GM18499 (cell line): ENCODE data around the gene ZBTB2.
"Not testable (repeated sequence)": the region's sequence is repeated elsewhere in the genome, so short reads cannot be mapped to it uniquely, and the experiment has no call there.

Source experiments
- ATAC-seq: cut with Tn5 transposase; IDR thresholded peaks from one replicate; pipeline ENCODE4 v1.9.1; 2021; ENCODE audit warnings: moderate number of reproducible peaks; ENCODE audit not compliant: insufficient read depth, unreplicated experiment

ZBTB2 gene

DNA sequence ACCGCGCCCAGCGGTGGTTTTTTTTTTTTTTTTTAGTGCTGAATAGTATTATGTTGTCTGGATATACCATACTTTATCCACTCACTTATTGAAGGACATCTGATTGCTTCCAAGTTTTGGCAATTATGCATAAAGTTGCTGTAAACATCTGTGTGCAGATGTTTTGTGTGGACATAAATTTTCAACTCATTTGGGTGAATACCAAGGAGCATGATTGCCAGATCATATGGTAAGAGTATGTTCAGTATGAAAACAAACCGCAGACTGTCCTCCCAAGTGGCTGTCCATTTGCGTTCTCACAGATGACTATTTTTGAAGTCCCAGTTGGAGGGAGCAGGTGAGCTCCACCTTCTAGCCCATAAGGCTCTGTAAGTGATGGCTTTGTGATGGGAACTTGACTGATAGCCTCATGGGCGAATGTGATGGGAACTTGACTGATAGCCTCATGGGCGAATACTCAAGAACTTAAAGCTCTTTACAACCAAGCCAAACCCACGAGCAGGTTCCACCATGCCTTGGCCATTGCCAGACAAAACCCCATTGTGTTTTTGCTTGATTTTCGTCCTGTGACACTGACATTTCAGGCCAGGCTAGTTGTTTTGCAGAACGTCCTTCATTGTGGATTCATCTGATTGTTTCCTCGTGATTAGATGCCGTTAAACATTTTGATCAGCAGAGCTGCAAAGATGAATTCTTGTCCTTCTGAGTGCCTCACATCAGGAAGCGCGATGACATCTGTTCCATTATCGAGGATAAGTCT is 51.0 kb downstream of the ZBTB2 start:
- ATAC-seq, result no peak

GRCh38 chr6:151339369-151339768 is 52.0 kb downstream of the ZBTB2 start:
- ATAC-seq, result no peak

GRCh38 chr6:151338651-151339200 is 52.6 kb downstream of the ZBTB2 start:
- no peak for ATAC-seq

GRCh38 chr6:151335930-151336329 is 55.4 kb downstream of the ZBTB2 start:
- ATAC-seq, result no peak

- no peak for ATAC-seq
Measured at GRCh38 chr6:151330130-151330696, 61.1 kb downstream of the ZBTB2 start.

DNA sequence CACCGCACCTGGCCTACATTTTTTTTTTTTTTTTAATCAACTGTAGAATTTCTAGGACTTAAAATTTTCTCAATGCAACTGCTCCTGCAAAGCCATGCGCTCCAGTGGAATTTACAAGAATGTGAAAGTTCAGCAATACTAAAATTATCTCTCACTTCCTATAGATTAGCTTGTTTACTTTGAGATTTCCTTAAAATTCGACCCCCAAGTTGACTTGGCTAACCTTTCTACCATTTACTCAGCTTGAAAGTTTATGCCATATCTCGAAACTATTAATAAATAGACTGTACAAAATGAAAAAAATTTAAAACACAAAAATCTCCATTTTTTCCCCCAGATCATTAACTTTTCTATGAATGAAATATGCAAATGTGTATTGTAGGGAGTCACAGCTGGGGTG is 64.3 kb downstream of the ZBTB2 start:
- ATAC-seq, result no peak

DNA sequence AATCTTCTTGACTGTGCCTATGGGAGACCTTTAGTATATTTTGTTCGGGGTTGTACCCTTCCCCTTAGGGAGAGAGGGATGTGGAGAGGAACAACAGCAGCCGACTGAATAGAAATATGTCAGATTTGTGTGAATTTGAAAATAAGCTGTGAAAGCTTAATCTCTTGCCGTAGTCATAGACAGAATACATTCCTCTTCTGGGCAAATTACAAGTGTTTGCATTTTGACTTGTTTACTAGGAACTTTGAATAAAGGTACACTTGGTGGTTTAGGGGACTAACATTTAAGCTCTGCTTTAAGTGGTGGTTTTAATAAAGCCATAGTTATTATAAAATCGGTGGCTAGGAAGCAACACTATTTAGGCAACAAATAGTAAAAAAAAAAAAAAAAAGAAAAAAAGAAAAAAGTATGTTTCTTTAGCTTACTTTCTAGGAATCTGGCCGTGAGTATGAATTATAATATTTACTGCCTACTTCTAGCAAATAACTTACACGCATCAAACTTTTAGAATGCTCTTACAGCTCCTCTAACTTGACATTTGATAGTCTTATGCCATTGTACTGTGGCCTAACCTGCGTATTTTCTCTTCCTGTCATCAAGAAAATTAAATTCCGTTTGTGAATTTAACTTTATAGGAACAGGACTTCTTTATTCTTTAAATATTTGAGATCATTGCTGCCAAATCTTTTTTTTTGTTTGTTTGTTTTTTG is 65.1 kb downstream of the ZBTB2 start:
- ATAC-seq, result no peak

DNA sequence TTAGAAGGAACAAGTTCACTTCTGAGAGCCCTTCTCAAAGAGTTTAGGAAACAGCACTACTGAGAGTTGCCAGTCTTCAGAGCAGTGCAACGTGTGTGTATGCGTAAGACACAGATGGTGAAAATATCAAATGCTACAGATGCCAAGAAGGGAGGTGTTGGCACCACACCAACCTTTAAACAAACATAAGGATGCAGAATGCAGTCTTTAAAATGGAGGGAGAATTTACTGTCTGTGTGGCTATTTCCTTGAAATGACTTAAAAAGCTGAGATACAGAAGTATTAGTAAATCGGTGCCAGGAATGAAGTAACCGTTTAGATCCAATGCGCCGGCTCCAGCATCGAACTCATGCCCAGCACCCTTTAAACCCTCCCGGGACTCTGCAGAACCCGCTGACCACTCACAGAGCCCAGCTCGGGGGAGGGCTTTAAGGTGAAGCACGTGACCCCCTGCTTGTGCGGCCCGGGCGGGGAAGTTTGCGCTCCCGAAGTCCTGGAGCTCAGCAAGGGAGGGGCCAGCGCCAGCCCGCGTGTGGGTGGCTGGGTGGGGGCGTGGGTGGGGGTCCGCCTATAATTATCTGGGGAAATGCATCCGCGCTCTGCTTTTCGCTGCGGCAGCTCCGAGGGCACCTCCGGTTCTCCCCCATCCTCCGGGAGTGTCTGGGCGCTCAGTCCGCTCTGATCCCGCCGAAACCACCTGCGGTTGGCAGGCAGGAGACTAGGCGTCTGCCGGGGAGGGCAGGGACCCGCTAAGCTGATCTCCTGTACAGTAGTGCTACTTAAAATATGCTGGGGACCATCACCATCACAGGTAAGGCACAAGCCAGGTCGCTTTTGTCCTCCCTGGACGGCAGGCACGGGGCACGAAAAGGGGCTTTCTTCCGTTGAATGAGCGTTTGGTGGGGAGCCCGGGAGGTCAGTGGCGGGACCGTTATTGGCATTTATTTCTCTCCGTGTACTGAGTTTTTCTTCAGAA is 66.0 kb downstream of the ZBTB2 start:
- no peak for ATAC-seq

GRCh38 chr6:151324488-151324825 is 66.9 kb downstream of the ZBTB2 start:
- no peak for ATAC-seq

- ATAC-seq, result no peak
Measured at GRCh38 chr6:151323791-151324487, 67.4 kb downstream of the ZBTB2 start.

- ATAC-seq, result no peak
Measured at GRCh38 chr6:151322570-151322969, 68.8 kb downstream of the ZBTB2 start.

- ATAC-seq, result no peak
Measured at GRCh38 chr6:151321438-151321837, 69.9 kb downstream of the ZBTB2 start.

DNA sequence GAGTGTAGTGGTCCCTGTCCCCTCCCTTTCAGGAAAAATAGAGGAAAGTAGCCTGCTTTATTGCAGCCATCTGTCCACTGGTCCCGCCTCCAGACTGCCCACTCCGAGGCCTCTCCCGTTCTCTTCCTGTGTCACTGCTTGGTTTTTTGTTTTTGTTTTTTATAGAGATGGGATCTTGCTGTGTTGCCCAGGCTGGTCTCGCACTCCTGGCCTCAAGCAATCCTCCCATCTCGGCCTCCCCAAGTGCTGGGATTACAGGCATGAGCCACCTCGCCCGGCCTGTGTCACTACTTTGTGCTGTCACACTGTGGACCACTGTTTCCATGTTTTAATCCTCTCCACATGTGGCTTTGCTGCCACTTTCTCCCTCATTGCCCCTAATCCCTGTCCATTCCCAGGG is 71.2 kb downstream of the ZBTB2 start:
- ATAC-seq, result no peak

DNA sequence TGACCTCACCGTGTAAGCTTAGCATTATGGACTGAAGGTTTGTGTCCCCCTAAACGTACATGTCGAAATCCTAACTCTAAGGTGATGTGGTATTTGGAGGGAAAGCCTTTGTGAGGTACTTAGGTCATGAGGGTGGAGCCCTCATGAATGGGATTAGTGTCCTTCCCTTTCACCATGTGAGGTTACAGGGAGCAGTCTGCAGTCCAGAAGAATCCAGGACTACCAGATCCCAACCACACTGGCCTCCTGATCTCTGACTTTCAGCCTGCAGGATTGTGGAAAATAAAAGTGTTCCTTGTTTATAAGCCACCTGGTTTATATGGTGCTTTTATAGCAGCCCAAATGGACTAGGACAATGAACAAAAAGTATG is 73.4 kb downstream of the ZBTB2 start:
- ATAC-seq, result no peak

GRCh38 chr6:151317103-151317994 is 74.0 kb downstream of the ZBTB2 start:
- ATAC-seq, result no peak

GRCh38 chr6:151315661-151316060 is 75.7 kb downstream of the ZBTB2 start:
- ATAC-seq, result not testable (repeated sequence)
